T47D (cell line): ENCODE data around the gene RRP1B.
"Not testable (repeated sequence)": the region's sequence is repeated elsewhere in the genome, so short reads cannot be mapped to it uniquely, and the experiment has no call there.

Source experiments
- DNase-seq, 2 experiments: peaks; one replicate each; pipeline versions ENCODE4 v3.0.0 to v3.0.0-alpha.2; 2011 to 2012; ENCODE audit warnings: low read depth in 1 of 2, low spot score in 1 of 2
- JUND ChIP-seq: IDR thresholded peaks from 2 replicates; pipeline ENCODE4 v1.6.1; 2012; ENCODE audit warnings: low read depth
- in situ Hi-C: cut with HindIII; loops from 2 replicates; pipeline ENCODE4 v1.10.0; 2016; ENCODE audit warnings: low sequenced_read_pairs, low pct_unique_long_range_greater_than_20kb

Gene RRP1B

DNA sequence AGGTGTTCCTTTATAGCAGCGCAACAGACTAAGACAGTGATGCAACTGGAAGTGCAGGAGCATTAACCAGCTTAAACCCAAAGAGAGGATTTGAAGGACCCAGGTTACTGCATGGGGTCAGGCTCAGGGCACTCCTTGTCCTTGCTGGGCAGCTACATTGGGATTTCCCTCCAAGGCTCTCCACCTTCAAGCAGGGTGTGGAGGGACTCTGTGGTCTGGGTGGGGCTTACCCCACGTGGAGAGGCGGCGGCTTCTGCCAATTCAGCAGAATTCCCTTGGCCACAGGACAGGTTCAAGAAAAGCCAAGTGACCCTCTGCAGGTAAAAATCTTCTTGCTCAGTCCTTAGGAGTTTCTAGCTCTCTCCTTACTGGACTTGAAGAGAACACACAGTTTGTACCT is 6.5 kb downstream of the RRP1B start:
- no peak for TF ChIP-seq JUND
- no peak for DNase-seq
- in situ Hi-C loops = no loop called here

DNA sequence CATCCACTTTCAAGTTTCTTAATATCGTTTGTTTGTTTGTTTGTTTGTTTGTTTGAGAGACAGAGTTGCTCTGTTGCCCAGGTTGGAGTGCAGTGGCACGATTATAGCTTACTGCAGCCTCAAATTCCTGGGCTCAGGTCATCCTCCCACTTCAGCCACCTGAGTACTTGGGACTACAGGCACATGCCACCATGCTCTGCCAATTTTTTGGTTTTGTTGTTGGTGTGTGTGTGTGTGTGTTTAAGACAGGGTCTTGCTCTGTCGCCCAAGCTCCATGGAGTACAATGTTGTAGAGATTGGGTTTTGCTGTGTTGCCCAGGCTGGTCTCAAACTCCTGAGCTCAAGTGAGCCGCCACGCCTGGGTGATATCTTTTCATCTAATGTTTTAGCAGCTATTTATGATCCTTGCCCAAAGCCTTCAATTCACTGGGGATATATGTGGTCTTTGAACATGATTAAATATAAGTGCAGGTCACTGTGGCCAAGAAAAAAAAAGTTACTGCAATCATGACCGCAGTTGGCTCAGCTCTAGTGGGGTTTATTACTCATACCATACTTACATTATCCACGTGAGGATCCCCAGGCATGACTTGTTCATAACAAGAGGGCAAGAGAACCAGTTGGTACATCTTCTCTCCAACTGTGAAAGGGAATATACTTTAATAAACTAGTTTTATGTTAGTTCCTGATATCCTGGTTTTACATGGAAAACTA is 8.0 kb downstream of the RRP1B start:
- no peak for DNase-seq
- TF ChIP-seq JUND = no peak
- in situ Hi-C loops = no loop called here

DNA sequence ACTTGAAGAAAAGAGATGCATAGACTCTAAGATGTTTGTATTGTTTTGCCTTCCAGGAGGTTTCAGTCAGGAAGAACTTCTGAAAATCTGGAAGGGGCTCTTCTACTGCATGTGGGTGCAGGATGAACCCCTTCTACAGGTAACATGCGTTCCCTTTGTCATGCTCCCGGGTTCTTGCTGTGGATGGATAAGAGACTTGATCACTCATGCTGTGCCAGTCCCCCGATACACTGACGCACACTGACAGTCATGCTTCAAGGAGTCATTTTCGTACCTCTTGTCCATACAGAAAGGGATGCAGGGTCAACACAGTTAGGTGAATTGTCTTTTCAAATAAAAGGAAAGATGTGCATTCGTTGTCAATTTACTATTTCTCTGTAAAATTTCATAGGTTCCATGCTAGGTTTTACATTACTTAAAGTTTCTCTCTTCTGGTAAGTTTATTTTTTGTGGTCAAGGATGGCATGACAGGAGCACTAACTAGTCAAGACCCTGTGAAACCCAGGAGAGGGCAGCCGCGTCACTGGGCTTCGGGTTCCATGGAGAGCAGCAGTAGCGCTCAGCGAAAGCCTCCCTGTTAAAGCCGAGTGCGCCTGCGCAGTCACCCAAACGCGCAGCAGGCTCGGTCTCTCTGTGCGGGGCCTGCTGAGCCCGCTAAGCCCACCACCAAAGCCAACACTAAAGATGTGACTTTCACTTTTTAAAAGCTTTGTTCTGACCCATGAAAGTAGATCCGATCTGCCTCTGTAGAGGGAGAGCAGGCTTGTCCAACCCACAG is 10.7 kb downstream of the RRP1B start:
- DNase-seq = no peak
- no peak for TF ChIP-seq JUND
- in situ Hi-C loops = no loop called here

DNA sequence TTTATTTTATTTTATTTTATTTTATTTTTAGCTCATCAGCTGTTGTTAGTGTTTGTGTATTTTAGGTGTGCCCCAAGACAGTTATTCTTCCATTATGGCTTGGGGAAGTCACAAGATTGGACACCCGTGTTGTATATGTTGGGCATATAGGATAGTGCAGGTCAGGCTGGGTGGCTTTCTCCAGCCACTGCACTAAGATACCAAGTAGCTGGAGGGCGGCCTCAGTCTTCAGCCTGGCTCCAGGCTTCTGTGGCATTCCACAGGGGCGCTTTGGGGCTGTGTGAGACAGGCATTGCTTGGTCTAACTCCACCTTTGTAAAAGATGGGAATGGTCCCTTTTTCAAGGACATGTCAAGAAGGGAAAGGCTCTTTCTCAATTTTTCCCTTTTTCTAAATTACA is 16.5 kb downstream of the RRP1B start:
- TF ChIP-seq JUND = no peak
- in situ Hi-C loops = no loop called here
- no peak for DNase-seq

DNA sequence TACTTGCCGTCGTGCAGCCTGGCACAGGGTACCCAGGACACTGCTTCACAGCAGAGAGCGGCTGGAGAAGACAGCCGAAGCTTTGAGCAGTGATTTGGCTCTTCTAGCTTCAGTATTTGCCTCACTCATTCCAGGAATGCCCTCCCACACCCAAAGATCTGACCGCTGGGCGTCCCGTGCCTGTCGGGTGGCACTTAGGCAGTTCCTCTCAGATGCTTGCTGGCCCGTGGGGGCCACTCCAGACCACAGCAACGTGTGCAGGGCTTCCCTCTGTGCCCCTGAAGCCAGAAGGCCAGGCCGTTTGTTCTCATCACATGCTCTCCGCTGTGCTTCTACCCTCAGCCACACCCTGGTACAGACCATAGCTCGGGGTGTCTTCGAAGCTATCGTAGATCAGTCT is 17.0 kb downstream of the RRP1B start:
- in situ Hi-C loops = no loop called here
- no peak for TF ChIP-seq JUND
- DNase-seq = no peak

DNA sequence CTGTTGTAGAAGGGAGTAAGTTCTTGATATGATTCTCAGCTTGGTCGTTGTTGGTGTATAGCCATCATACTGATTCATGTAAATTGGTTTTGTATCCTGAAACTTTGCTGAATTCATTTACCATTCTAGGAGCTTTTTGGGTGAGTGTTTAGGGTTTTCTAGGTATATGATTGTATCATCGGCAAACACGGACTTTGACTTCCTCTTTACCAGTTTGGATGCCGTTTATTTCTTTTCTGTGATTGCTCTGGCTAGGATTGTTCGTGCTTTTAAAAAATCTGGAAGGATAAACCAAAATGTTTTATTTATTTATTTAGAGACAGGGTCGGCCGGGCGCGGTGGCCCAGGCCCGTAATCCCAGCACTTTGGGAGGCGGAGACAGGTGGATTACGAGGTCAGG is 20.6 kb downstream of the RRP1B start:
- in situ Hi-C loops = no loop called here
- no peak for TF ChIP-seq JUND

DNA sequence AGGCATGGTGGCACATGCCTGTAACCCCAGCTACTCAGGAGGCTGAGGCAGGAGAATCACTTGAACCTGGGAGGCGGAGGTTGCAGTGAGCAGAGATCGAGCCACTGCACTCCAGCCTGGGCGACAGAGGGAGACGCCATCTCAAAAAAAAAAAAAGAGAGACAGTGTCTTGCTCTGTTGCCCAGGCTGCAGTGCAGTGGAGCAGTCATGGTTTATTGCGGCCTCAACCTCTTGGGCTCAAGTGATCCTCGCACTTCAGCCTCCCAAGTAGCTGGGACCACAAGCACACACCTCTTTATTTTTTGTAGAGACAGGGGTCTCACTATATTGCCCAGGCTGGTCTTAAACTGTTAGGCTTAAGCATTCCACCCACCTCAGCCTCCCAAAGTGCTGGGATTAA is 21.1 kb downstream of the RRP1B start:
- in situ Hi-C loops, DNase-seq: not testable (repeated sequence)

More for the DNA sequence above, 20.6 kb downstream of the RRP1B start:
- DNase-seq = no peak

DNA sequence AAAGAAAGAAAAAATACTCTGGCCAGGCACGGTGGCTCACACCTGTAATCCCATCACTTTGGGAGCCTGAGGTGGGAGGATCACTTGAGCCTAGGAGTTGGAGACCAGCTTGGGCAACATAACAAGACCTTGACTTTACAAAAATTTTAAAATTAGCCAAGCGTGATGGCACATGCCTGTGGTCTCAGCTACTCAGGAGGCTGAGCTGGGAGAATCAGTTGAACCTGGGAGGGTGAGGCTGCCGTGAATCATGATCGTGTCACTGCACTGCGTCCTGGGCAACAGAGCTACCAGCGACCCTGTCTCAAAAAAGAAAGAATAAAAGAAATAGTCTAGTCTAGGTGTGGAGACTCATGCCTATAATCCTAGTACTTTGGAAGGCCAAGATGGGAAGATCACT is 22.3 kb downstream of the RRP1B start:
- TF ChIP-seq JUND = no peak
- in situ Hi-C loops = no loop called here

DNA sequence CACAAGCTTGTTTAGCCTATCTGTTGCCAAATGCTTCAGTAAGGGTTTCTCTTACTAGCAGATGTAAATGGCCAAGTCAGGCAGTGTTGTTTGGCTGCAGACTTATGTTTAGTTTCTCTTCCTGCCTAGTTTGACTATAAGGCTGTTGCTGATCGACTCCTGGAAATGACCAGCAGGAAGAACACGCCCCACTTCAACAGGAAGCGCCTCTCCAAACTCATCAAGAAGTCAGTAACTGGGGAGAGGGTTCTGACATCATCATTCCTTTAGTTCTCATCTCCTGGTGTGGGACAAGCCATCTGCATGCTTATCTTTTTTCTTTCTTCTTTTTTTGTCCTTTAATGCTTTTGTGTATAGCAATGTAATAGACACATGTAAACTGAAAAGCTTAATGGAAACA is 25.1 kb downstream of the RRP1B start:
- no peak for TF ChIP-seq JUND
- in situ Hi-C loops = no loop called here
- DNase-seq = no peak

More for the DNA sequence above, 22.3 kb downstream of the RRP1B start:
- DNase-seq = no peak

DNA sequence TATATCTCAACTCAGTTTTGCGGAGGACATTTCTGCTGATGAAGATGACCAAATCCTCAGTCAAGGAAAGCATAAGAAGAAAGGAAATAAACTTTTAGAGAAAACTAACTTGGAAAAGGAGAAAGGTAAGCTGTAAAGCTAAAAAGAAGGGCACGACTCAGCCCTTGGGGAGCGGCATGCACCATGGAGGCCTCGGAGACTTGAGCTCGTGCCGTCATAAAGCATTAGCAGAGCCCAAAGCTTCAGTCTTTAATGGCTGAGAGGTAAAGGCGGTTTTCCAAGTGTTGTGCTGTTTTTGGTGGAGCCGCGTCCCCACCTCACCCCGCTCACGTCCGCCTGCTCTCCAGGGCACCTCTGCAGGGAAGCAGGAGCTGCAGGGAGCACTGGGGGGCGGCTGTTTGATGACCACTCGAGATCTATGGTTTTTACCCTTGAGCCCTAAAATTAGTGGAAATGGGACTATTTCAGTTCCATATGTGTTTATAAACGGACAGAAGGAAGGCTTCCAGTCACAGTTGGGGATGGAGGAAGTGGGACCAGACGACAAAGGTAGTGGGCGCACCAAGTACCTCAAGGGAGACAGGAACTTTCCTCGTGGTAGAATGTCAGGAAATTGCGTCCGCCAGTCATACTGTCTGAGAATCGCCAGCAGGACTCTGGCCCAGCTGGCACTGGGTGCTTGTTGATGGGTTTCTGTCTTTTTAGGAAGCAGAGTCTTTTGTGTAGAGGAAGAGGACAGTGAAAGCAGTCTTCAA is 27.6 kb downstream of the RRP1B start:
- in situ Hi-C loops = no loop called here
- no peak for TF ChIP-seq JUND
- no peak for DNase-seq

DNA sequence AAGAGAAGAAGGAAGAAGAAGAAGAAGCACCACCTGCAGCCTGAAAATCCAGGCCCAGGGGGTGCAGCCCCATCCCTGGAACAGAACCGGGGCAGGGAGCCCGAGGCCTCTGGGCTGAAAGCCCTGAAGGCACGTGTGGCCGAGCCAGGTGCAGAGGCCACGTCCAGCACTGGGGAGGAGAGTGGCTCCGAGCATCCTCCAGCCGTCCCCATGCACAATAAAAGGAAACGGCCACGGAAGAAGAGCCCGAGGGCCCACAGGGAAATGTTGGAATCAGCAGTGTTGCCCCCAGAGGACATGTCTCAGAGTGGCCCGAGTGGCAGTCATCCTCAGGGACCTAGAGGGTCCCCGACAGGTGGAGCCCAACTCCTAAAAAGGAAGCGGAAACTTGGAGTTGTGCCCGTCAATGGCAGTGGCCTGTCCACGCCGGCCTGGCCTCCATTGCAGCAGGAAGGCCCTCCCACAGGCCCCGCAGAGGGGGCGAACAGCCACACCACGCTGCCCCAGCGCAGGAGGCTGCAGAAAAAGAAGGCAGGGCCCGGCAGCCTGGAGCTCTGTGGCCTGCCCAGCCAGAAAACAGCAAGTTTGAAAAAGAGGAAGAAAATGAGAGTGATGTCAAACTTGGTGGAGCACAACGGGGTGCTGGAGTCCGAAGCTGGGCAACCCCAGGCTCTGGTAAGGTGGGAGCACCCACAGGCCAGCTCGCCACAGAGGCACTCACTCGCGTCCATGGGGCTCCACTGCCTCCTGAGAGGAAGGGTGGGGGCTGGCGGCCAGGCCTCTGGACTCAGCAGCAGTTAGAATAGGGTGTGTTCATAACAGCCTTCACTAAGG is 28.4 kb downstream of the RRP1B start:
- in situ Hi-C loops = no loop called here
- no peak for TF ChIP-seq JUND

DNA sequence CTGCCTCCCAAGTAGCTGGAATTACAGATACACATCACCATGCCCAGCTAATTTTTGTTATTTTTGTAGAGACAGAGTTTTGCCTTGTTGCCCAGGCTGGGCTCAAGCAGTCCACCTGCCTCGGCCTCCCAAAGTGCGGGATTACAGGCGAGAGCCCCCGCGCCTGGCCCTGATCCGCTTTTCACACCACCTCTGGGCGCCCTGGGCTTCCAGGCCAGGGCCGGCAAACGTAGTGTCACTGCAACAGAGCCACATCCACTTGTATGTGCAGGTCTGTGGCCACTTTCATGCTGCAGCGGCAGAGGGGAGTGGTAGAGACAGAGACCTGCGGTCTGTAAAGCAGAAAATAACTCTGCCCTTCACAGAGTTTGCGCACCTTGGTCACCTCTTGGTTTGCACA is 29.5 kb downstream of the RRP1B start:
- TF ChIP-seq JUND = no peak
- in situ Hi-C loops = no loop called here
- no peak for DNase-seq

More for the DNA sequence above, 28.4 kb downstream of the RRP1B start:
- DNase-seq = no peak
